Measurements from ENCODE around the gene AMER3.

- TF ChIP-seq POLR2A (IDR thresholded peaks at IDR 0.05), result no peak
- TF ChIP-seq CTCF (IDR thresholded peaks at IDR 0.05), result no peak
- TF ChIP-seq EP300 (IDR thresholded peaks at IDR 0.05), result no peak
These were observed 55.1 kb downstream of the AMER3 start for GRCh38 chr2:130810490-130810889.
